ENCODE measurements around the gene METAP2.

Gene METAP2

GRCh38 chr12:95528431-95528830, 54.5 kb downstream of the METAP2 start:
- Histone ChIP-seq H3K4me1 (no peaks in the 10 kb centered on the region), H3K9ac (no peak overlapping the region), H3K27me3 (no peaks in the 10 kb centered on the region), H3K9me3 (no peaks in the 10 kb centered on the region), H3K27ac (no peak overlapping the region), H3K4me3 (no peak overlapping the region), H3K36me3 (no peaks in the 10 kb centered on the region), H4K20me1 (no peaks in the 10 kb centered on the region), H3K4me2 (no peak overlapping the region)
- no peak for TF ChIP-seq Cebpa-rat (IDR thresholded peaks at IDR 0.05)

GRCh38 chr12:95529693-95530225, 55.8 kb downstream of the METAP2 start:
- H4K20me1 ChIP-seq = no peaks in the 10 kb centered on the region
- no peak for TF ChIP-seq Cebpa-rat (IDR thresholded peaks at IDR 0.05)
- no peaks in the 10 kb centered on the region for H3K9me3 ChIP-seq
- no peaks in the 10 kb centered on the region for H3K4me1 ChIP-seq
- H3K4me3 ChIP-seq = no peak overlapping the region
- no peak overlapping the region for H3K9ac ChIP-seq
- no peak overlapping the region for H3K27ac ChIP-seq
- H3K36me3 ChIP-seq = no peaks in the 10 kb centered on the region
- H3K27me3 ChIP-seq = no peaks in the 10 kb centered on the region
- no peak overlapping the region for H3K4me2 ChIP-seq

- H3K4me1 ChIP-seq = peaks cover 1% of the 10 kb centered on the region; the same call in 1 of the 2 replicates
- H3K27ac ChIP-seq = no peak overlapping the region
- TF ChIP-seq Cebpa-rat (IDR thresholded peaks at IDR 0.05) = no peak
Measured at GRCh38 chr12:95532851-95533250, 58.9 kb downstream of the METAP2 start.

GRCh38 chr12:95533985-95534384, 60.0 kb downstream of the METAP2 start:
- Histone ChIP-seq H3K36me3 (no peaks in the 10 kb centered on the region), H4K20me1 (no peaks in the 10 kb centered on the region), H3K4me2 (no peak overlapping the region), H3K9me3 (no peaks in the 10 kb centered on the region), H3K27me3 (no peaks in the 10 kb centered on the region), H3K27ac (no peak overlapping the region), H3K4me1 (peaks cover 12% of the 10 kb centered on the region), H3K4me3 (no peak overlapping the region), H3K9ac (no peak overlapping the region)
- no peak for TF ChIP-seq Cebpa-rat (IDR thresholded peaks at IDR 0.05)

More at GRCh38 chr12:95532851-95533250, 58.9 kb downstream of the METAP2 start:
- Histone ChIP-seq H3K27me3 (no peaks in the 10 kb centered on the region), H3K9ac (no peak overlapping the region), H3K4me3 (no peak overlapping the region), H4K20me1 (no peaks in the 10 kb centered on the region), H3K4me2 (no peak overlapping the region), H3K9me3 (no peaks in the 10 kb centered on the region), H3K36me3 (no peaks in the 10 kb centered on the region)

GRCh38 chr12:95538006-95538405, 64.1 kb downstream of the METAP2 start:
- no peak for TF ChIP-seq Cebpa-rat (IDR thresholded peaks at IDR 0.05)
- peaks cover 16% of the 10 kb centered on the region for H3K4me1 ChIP-seq

GRCh38 chr12:95538656-95539055, 64.7 kb downstream of the METAP2 start:
- Histone ChIP-seq H3K27ac (no peak overlapping the region), H4K20me1 (no peaks in the 10 kb centered on the region), H3K27me3 (no peaks in the 10 kb centered on the region), H3K4me3 (no peak overlapping the region), H3K4me2 (peak overlapping the region; percentile 47), H3K9me3 (no peaks in the 10 kb centered on the region), H3K4me1 (peaks cover 16% of the 10 kb centered on the region), H3K36me3 (no peaks in the 10 kb centered on the region), H3K9ac (no peak overlapping the region)
- TF ChIP-seq Cebpa-rat (IDR thresholded peaks at IDR 0.05) = no peak

More at GRCh38 chr12:95538006-95538405, 64.1 kb downstream of the METAP2 start:
- H3K4me3 ChIP-seq = no peak overlapping the region
- H3K9me3 ChIP-seq = no peaks in the 10 kb centered on the region
- H3K4me2 ChIP-seq = peak overlapping the region; percentile 47; the same call in 1 of the 2 replicates
- H3K9ac ChIP-seq = no peak overlapping the region
- H4K20me1 ChIP-seq = no peaks in the 10 kb centered on the region
- H3K27me3 ChIP-seq = no peaks in the 10 kb centered on the region
- H3K36me3 ChIP-seq = no peaks in the 10 kb centered on the region
- no peak overlapping the region for H3K27ac ChIP-seq

- peaks cover 16% of the 10 kb centered on the region for H3K4me1 ChIP-seq
- TF ChIP-seq Cebpa-rat (IDR thresholded peaks at IDR 0.05) = no peak
Measured at GRCh38 chr12:95541436-95541835, 67.5 kb downstream of the METAP2 start.

GRCh38 chr12:95543305-95543704, 69.4 kb downstream of the METAP2 start:
- H3K27me3 ChIP-seq = no peaks in the 10 kb centered on the region
- H3K9ac ChIP-seq = no peak overlapping the region
- H3K4me1 ChIP-seq = peaks cover 10% of the 10 kb centered on the region
- no peak overlapping the region for H3K4me2 ChIP-seq
- no peak overlapping the region for H3K27ac ChIP-seq
- H3K36me3 ChIP-seq = no peaks in the 10 kb centered on the region
- peaks cover 10% of the 10 kb centered on the region for H3K9me3 ChIP-seq
- H4K20me1 ChIP-seq = no peaks in the 10 kb centered on the region
- TF ChIP-seq Cebpa-rat (IDR thresholded peaks at IDR 0.05) = no peak
- H3K4me3 ChIP-seq = no peak overlapping the region

More at GRCh38 chr12:95541436-95541835, 67.5 kb downstream of the METAP2 start:
- Histone ChIP-seq H3K9me3 (no peaks in the 10 kb centered on the region), H3K27me3 (no peaks in the 10 kb centered on the region), H3K4me2 (no peak overlapping the region), H3K36me3 (no peaks in the 10 kb centered on the region), H3K4me3 (no peak overlapping the region), H3K27ac (no peak overlapping the region), H4K20me1 (no peaks in the 10 kb centered on the region), H3K9ac (no peak overlapping the region)

GRCh38 chr12:95544756-95545155, 70.8 kb downstream of the METAP2 start:
- Histone ChIP-seq H3K36me3 (no peaks in the 10 kb centered on the region), H3K9me3 (peaks cover 25% of the 10 kb centered on the region), H3K27me3 (no peaks in the 10 kb centered on the region), H3K4me3 (no peak overlapping the region), H3K4me1 (no peaks in the 10 kb centered on the region), H3K27ac (no peak overlapping the region), H3K9ac (no peak overlapping the region), H4K20me1 (no peaks in the 10 kb centered on the region), H3K4me2 (no peak overlapping the region)
- no peak for TF ChIP-seq Cebpa-rat (IDR thresholded peaks at IDR 0.05)

GRCh38 chr12:95545303-95545702, 71.4 kb downstream of the METAP2 start:
- no peak for TF ChIP-seq Cebpa-rat (IDR thresholded peaks at IDR 0.05)
- H3K9ac ChIP-seq = no peak overlapping the region

More at GRCh38 chr12:95545303-95545702, 71.4 kb downstream of the METAP2 start:
- Histone ChIP-seq H3K36me3 (no peaks in the 10 kb centered on the region), H3K27me3 (no peaks in the 10 kb centered on the region), H3K4me1 (no peaks in the 10 kb centered on the region), H3K9me3 (peaks cover 27% of the 10 kb centered on the region), H4K20me1 (no peaks in the 10 kb centered on the region), H3K4me2 (no peak overlapping the region), H3K4me3 (no peak overlapping the region), H3K27ac (no peak overlapping the region)

Data from BLaER1 (cell line).